Heart left ventricle (tissue), 16 donors: ENCODE results near the gene STK35. TPM values are rescaled to one million over a fixed set of nuclear protein-coding genes. Genes with fewer than 3 reads are reported as not detected.

ENCODE experiments used
- ATAC-seq, 4 donors: fragments of 200-7000 bp; cut with Tn5 transposase; one replicate each; pipeline ENCODE4 v1.9.1; 2020 to 2022; ENCODE audit warnings: moderate library complexity in 4 of 4, mild to moderate bottlenecking in 3 of 4, moderate number of reproducible peaks in 1 of 4
- DNase-seq, 5 donors: peaks; one replicate each; pipeline ENCODE4 v3.0.0-alpha.2; 2020
- H3K27ac ChIP-seq, 12 donors: fragments of 200-600 bp; sonication (generic) in 4 of 12; one replicate each; pipeline versions ENCODE4 v1.5.0 to v1.8.0; 2016 to 2022; ENCODE audit warnings: mild to moderate bottlenecking in 2 of 12
- H3K27me3 ChIP-seq, 9 donors: fragments of 200-600 bp; sonication (generic) in 2 of 9; one replicate each; pipeline versions ENCODE4 v1.5.1 to v1.8.0; 2016 to 2022; ENCODE audit warnings: mild to moderate bottlenecking in 3 of 9
- H3K36me3 ChIP-seq, 9 donors: fragments of 200-600 bp; sonication (generic) in 2 of 9; one replicate each; pipeline versions ENCODE4 v1.5.0 to v1.8.0; 2018 to 2022; ENCODE audit warnings: mild to moderate bottlenecking in 2 of 9
- H3K4me1 ChIP-seq, 12 donors: fragments of 200-600 bp; sonication (generic) in 4 of 12; one replicate each; pipeline versions ENCODE4 v1.5.0 to v1.8.0; 2016 to 2022; ENCODE audit warnings: mild to moderate bottlenecking in 3 of 12
- H3K4me3 ChIP-seq, 12 donors: fragments of 200-600 bp; sonication (generic) in 4 of 12; one replicate each; pipeline versions ENCODE4 v1.5.0 to v1.8.0; 2017 to 2022; ENCODE audit warnings: mild to moderate bottlenecking in 9 of 12, moderate library complexity in 4 of 12
- H3K9me3 ChIP-seq, 12 donors: fragments of 200-600 bp; sonication (generic) in 4 of 12; one replicate each; pipeline versions ENCODE4 v1.5.0 to v1.8.0; 2016 to 2022; ENCODE audit warnings: mild to moderate bottlenecking in 1 of 12
- CTCF ChIP-seq, 12 donors: fragments of 200-600 bp; sonication (generic) in 4 of 12; IDR thresholded peaks; one replicate each; pipeline versions ENCODE4 v1.5.0 to v1.8.0; 2018 to 2022; ENCODE audit warnings: antibody characterized with exemption in 12 of 12, mild to moderate bottlenecking in 5 of 12
- POLR2A ChIP-seq, 2 donors: fragments of 450-650 bp; IDR thresholded peaks; one replicate each; pipeline ENCODE4 v1.6.1; 2017; ENCODE audit warnings: antibody characterized with exemption in 2 of 2, mild to moderate bottlenecking in 2 of 2, moderate library complexity in 2 of 2
- WGBS, 4 donors: extraction: QIAGEN DNeasy Blood & Tissue Kit in 2 of 4; methylation state at CpG; one replicate each; pipeline versions ENCODE4 v1.1.5 to v1.1.7; 2013 to 2018; 5-methylcytosine and 5-hydroxymethylcytosine counted together
- intact Hi-C, 10 donors: fragments of 100-400 bp; cut with DNase I; formaldehyde crosslinking; loops; one replicate each; pipeline versions ENCODE4 v1.11.1 to v1.14.2; 2022
- polyA plus RNA-seq, 2 donors: library from polyadenylated mRNA; stranded (reverse); fragments of 200-250 nt; gene quantifications; one replicate each; pipeline ENCODE4 v1.2.3, GENCODE V29; 2013
- total RNA-seq, 9 donors: library from RNA; depleted of rRNA in 2 of 9; stranded (reverse); fragments of >200 nt in 2 of 9; fragmentation: NEBNext Ultra II Directional in 3 of 9; extraction: Animal tissue kit (Norgen Biotek cat#: 25700) in 3 of 9; gene quantifications; one replicate each; pipeline versions ENCODE4 v1.1.0 to v1.2.4, GENCODE V29; 2016 to 2023
- donor health status: ischemic (EF 13 %, LVEDD 7.1; RV severe dilation, severe dysfunction).
- donor health status: healthy with polysubstance abuse.
- donor health status: DM: no; HTN: yes; CAD: no.
- donor health status: DM: no; HTN: no; CAD: no.
- donor health status: ischemic (EF 25% LVEDD 6.9; RV normal size, moderate dysfunction).
- donor health status: ischemic (EF 25% LVEDD 5.7; RV mildly dilated, moderate dysfunction).
- donor health status: healthy.
- donor health status: DM: yes; HTN: yes; CAD: no.
- donor health status: ischemic (EF 35%, LVEDD 5.7; RV mildly dilated, moderate dysfunction).
- donor health status: nonischemic (EF 11% LVEDD 7.7; RV severe dilation, severe dysfunction).
- donor health status: DM: yes; HTN: yes; CAD: no.
- donor health status: PGD.
- donor health status: ischemic (EF 29% LVEDD 5.4; RV normal size, mild dysfunction).
- donor health status: nonischemic (EF 23%, LVEDD 6.1; RV moderate dilation, normal function).

STK35 gene
- total and polyA plus RNA-seq, 11 donors = 6.0 to 23.0 (median 14.3) TPM

- 73 to 86% (median 82%) methylated on average over 7 to 9 of the region's 9 CpGs for WGBS, 4 donors
- ATAC-seq (no peak), DNase-seq (no peak)
- intact Hi-C loops = no loop called here
- no peaks in the 10 kb centered on the region for H3K9me3 ChIP-seq
- peaks cover 5 to 75% (median 60%) of the 10 kb centered on the region in 12 donors for H3K4me1 ChIP-seq
- H3K36me3 ChIP-seq = peaks cover 0 to 31% (median 24%) of the 10 kb centered on the region in 9 donors
- H3K27me3 ChIP-seq = no peaks in the 10 kb centered on the region
- peak overlapping the region in 3 of 12 donors; percentile 33 to 66 (median 49) for H3K27ac ChIP-seq
- no peak for TF ChIP-seq POLR2A (IDR thresholded peaks at IDR 0.05)
- TF ChIP-seq CTCF (IDR thresholded peaks at IDR 0.05) = no peak
- no peak overlapping the region for H3K4me3 ChIP-seq
Observed at GRCh38 chr20:2116170-2116940, 14.7 kb downstream of the STK35 start.

GRCh38 chr20:2118783-2119182 is 17.2 kb downstream of the STK35 start:
- Histone ChIP-seq H3K4me3 (no peak overlapping the region), H3K9me3 (no peaks in the 10 kb centered on the region), H3K27ac (no peak overlapping the region), H3K4me1 (peaks cover 5 to 80% (median 64%) of the 10 kb centered on the region in 12 donors), H3K36me3 (peaks cover 0 to 31% (median 24%) of the 10 kb centered on the region in 9 donors), H3K27me3 (no peaks in the 10 kb centered on the region)
- TF ChIP-seq POLR2A (IDR thresholded peaks at IDR 0.05) = no peak
- TF ChIP-seq CTCF (IDR thresholded peaks at IDR 0.05) = no peak
- DNase-seq = no peak
- WGBS, 4 donors = 88 to 92% (median 89%) methylated on average over 3 of the region's 3 CpGs
- no peak for ATAC-seq
- intact Hi-C loops = no loop called here

- intact Hi-C loops = no loop called here
- Histone ChIP-seq H3K4me3 (no peak overlapping the region), H3K36me3 (peaks cover 0 to 19% (median 9%) of the 10 kb centered on the region in 9 donors), H3K27me3 (no peaks in the 10 kb centered on the region), H3K4me1 (peaks cover 3 to 94% (median 75%) of the 10 kb centered on the region in 12 donors), H3K9me3 (no peaks in the 10 kb centered on the region), H3K27ac (peak overlapping the region in 9 of 12 donors; percentile 2 to 80 (median 37))
- WGBS, 4 donors = 29 to 55% (median 35%) methylated on average over 6 of the region's 6 CpGs
- DNase-seq (peak in 4 of 5 donors; percentile 50 to 86 (median 65)), ATAC-seq (peak; percentile 66 to 86 (median 77))
- TF ChIP-seq POLR2A (IDR thresholded peaks at IDR 0.05) (no peak), CTCF (IDR thresholded peaks at IDR 0.05) (no peak)
Observed at GRCh38 chr20:2122936-2123335, 21.3 kb downstream of the STK35 start.

- intact Hi-C loops = no loop called here
- DNase-seq (no peak), ATAC-seq (no peak)
- WGBS, 4 donors = 82 to 91% (median 85%) methylated on average over 5 of the region's 5 CpGs
- Histone ChIP-seq H3K36me3 (peaks cover 0 to 16% (median 6%) of the 10 kb centered on the region in 9 donors), H3K9me3 (no peaks in the 10 kb centered on the region), H3K27me3 (no peaks in the 10 kb centered on the region), H3K4me1 (peaks cover 3 to 95% (median 75%) of the 10 kb centered on the region in 12 donors), H3K27ac (peak overlapping the region in 9 of 12 donors; percentile 11 to 80 (median 55)), H3K4me3 (no peak overlapping the region)
- TF ChIP-seq CTCF (IDR thresholded peaks at IDR 0.05) (no peak), POLR2A (IDR thresholded peaks at IDR 0.05) (no peak)
Observed at GRCh38 chr20:2123720-2124119, 22.1 kb downstream of the STK35 start.
